B cell (primary cell): ENCODE data around the gene ZNF784. TPM values are rescaled to one million over a fixed set of nuclear protein-coding genes. Genes with fewer than 3 reads are reported as not detected.

Source experiments
- ATAC-seq: fragments of 200-7000 bp; cut with Tn5 transposase; one replicate; pipeline ENCODE4 v1.10.0; 2021; ENCODE audit warnings: low read depth, mild to moderate bottlenecking, moderate number of reproducible peaks, moderate library complexity
- CTCF ChIA-PET: fragments of 350-600 bp; sonication (Branson Sonifier 250); formaldehyde crosslinking; loops from one replicate; lab custom pipeline; 2021; ENCODE audit warnings: antibody characterized with exemption, inconsistent platforms; lab: Charles Lee
- POLR2A ChIA-PET: fragments of 350-600 bp; sonication (Branson Sonifier 250); formaldehyde crosslinking; loops from one replicate; lab custom pipeline; 2021; ENCODE audit warnings: antibody characterized with exemption; lab: Charles Lee
- DNase-seq: peaks from one replicate; pipeline ENCODE4 v3.0.0; 2013
- H2AFZ ChIP-seq: 2 replicates; pipeline ENCODE4 v1.6.1; 2012; ENCODE audit warnings: mild to moderate bottlenecking, low read depth, low read length; ENCODE audit not compliant: insufficient read depth, poor library complexity, severe bottlenecking
- H3K27ac ChIP-seq, 2 donors: 1 replicate in 1 of 2; 2 replicates in 1 of 2; pipeline ENCODE4 v1.5.1; 2012 to 2013; ENCODE audit warnings: low read length in 2 of 2, mild to moderate bottlenecking in 2 of 2, moderate library complexity in 1 of 2
- H3K27me3 ChIP-seq, 4 experiments: fragments of 200-600 bp in 1 of 4; sonication (generic) in 1 of 4; replicated peaks in 1 of 4; 1 replicate in 2 of 4; 2 replicates in 2 of 4; pipeline versions ENCODE4 v1.6.1 to v1.7.0; 2013 to 2016; ENCODE audit warnings: low read length in 3 of 4, mild to moderate bottlenecking in 2 of 4, mixed read lengths in 1 of 4, moderate library complexity in 1 of 4; ENCODE audit not compliant: insufficient read depth in 4 of 4, control insufficient read depth in 3 of 4; ENCODE audit errors: control extremely low read depth in 1 of 4
- H3K36me3 ChIP-seq, 2 experiments: replicated peaks in 1 of 2; 1 replicate in 1 of 2; 2 replicates in 1 of 2; pipeline versions ENCODE4 v1.6.1 to v1.7.1; 2013; ENCODE audit warnings: low read length in 1 of 2; ENCODE audit not compliant: insufficient read depth in 2 of 2, control insufficient read depth in 1 of 2; ENCODE audit errors: control extremely low read depth in 1 of 2, extremely low read depth in 1 of 2
- H3K4me1 ChIP-seq, 2 donors: fragments of 200-600 bp in 1 of 2; sonication (generic) in 1 of 2; 1 replicate in 1 of 2; 2 replicates in 1 of 2; pipeline versions ENCODE4 v1.5.1 to v1.6.1; 2013 to 2017; ENCODE audit warnings: low read length in 2 of 2; ENCODE audit not compliant: control insufficient read depth in 2 of 2, insufficient read depth in 2 of 2
- H3K4me2 ChIP-seq: replicated peaks from 2 replicates; pipeline ENCODE3; 2012; ENCODE audit warnings: mild to moderate bottlenecking, low read depth, low read length; ENCODE audit not compliant: poor library complexity, severe bottlenecking
- H3K4me3 ChIP-seq, 5 experiments: fragments of 200-600 bp in 1 of 5; sonication (generic) in 1 of 5; 1 replicate in 3 of 5; 2 replicates in 2 of 5; pipeline versions ENCODE4 v1.5.1 to v1.7.0; 2011 to 2016; ENCODE audit warnings: low read length in 4 of 5, mild to moderate bottlenecking in 4 of 5, low read depth in 2 of 5, control low read depth in 1 of 5, moderate library complexity in 1 of 5; ENCODE audit not compliant: insufficient read depth in 1 of 5; ENCODE audit errors: control extremely low read depth in 1 of 5, extremely low read depth in 1 of 5
- H3K79me2 ChIP-seq: fragments of 200-600 bp; sonication (generic); one replicate; pipeline ENCODE4 v1.6.0; 2016; ENCODE audit warnings: low read length; ENCODE audit not compliant: control insufficient read depth, insufficient read depth
- H3K9ac ChIP-seq: fragments of 200-600 bp; sonication (generic); 2 replicates; pipeline ENCODE4 v1.6.1; 2017; ENCODE audit warnings: mild to moderate bottlenecking, low read length, moderate library complexity
- H3K9me3 ChIP-seq, 3 donors: one replicate each; pipeline versions ENCODE4 v1.6.1 to v1.7.1; 2013; ENCODE audit warnings: low read length in 2 of 3; ENCODE audit not compliant: control insufficient read depth in 2 of 3, insufficient read depth in 1 of 3; ENCODE audit errors: control extremely low read depth in 1 of 3
- H4K20me1 ChIP-seq: 2 replicates; pipeline ENCODE4 v1.6.0; 2012; ENCODE audit warnings: mild to moderate bottlenecking, low read length; ENCODE audit not compliant: insufficient read depth, control insufficient read depth, poor library complexity, severe bottlenecking
- H3K27ac Mint-ChIP-seq: one replicate; pipeline ENCODE4 v1.8.0; 2021; ENCODE audit warnings: mixed read lengths
- H3K27me3 Mint-ChIP-seq: one replicate; pipeline ENCODE4 v1.8.0; 2021; ENCODE audit warnings: mixed read lengths
- H3K4me1 Mint-ChIP-seq: one replicate; pipeline ENCODE4 v1.8.0; 2021; ENCODE audit warnings: mixed read lengths
- H3K4me3 Mint-ChIP-seq: one replicate; pipeline ENCODE4 v1.8.0; 2021; ENCODE audit warnings: mixed read lengths
- H3K9me3 Mint-ChIP-seq: one replicate; pipeline ENCODE4 v1.8.0; 2022; ENCODE audit warnings: mixed read lengths; ENCODE audit not compliant: insufficient read depth
- CTCF ChIP-seq: fragments of 200-600 bp; IDR thresholded peaks from one replicate; pipeline ENCODE4 v1.8.0; 2022; ENCODE audit warnings: antibody characterized with exemption, mild to moderate bottlenecking
- EZH2 ChIP-seq: IDR thresholded peaks from 2 replicates; pipeline ENCODE4 v1.6.1; 2012; ENCODE audit warnings: borderline replicate concordance, low read depth, mild to moderate bottlenecking, moderate library complexity, low read length; ENCODE audit not compliant: insufficient read depth, poor library complexity, severe bottlenecking
- WGBS: methylation state at CpG from one replicate; pipeline ENCODE4 v1.1.5; 2013; ENCODE audit warnings: missing lambda C conversion rate; ENCODE audit not compliant: insufficient coverage; 5-methylcytosine and 5-hydroxymethylcytosine counted together
- intact Hi-C: fragments of 100-400 bp; cut with micrococcal nuclease; formaldehyde crosslinking; loops from one replicate; pipeline ENCODE4 v1.10.0; 2022
- polyA plus RNA-seq: library from polyadenylated mRNA; depleted of rRNA; stranded (reverse); fragments of >200 nt; gene quantifications from 2 replicates; pipeline ENCODE4 v1.2.3, GENCODE V29; 2012
- total RNA-seq, 2 donors: library from RNA; stranded (reverse); fragments of 120-200 nt in 1 of 2; gene quantifications; 1 replicate in 1 of 2; 2 replicates in 1 of 2; pipeline versions ENCODE4 v1.2.3 to v1.2.4, GENCODE V29; 2013 to 2022

The ZNF784 gene
- total and polyA plus RNA-seq, 2 donors (not counting 1 experiment from before 2014, with no cell fraction given): 9.2 to 9.7 TPM

- ATAC-seq (no peak), DNase-seq (no peak)
- 97% methylated on average over 9 of the region's 12 CpGs for WGBS
- H2AFZ ChIP-seq: no peak overlapping the region
- H3K9ac ChIP-seq: no peak overlapping the region
- H3K36me3 ChIP-seq: peaks cover 0 to 86% of the 10 kb centered on the region in 2 experiments
- H3K9me3 ChIP-seq: no peaks in the 10 kb centered on the region
- POLR2A ChIA-PET: no interaction called here
- no peak overlapping the region for H3K27ac ChIP-seq
- peaks cover 0 to 7% of the 10 kb centered on the region in 2 donors for H3K4me1 ChIP-seq
- peaks cover 93% of the 10 kb centered on the region for H4K20me1 ChIP-seq
- Mint-ChIP-seq H3K4me1 (peaks cover 26% of the 10 kb centered on the region), H3K27ac (no peak overlapping the region), H3K27me3 (no peaks in the 10 kb centered on the region), H3K4me3 (no peak overlapping the region), H3K9me3 (no peaks in the 10 kb centered on the region)
- H3K4me2 ChIP-seq: no peak overlapping the region
- intact Hi-C loops: no loop called here
- H3K27me3 ChIP-seq: no peaks in the 10 kb centered on the region
- CTCF ChIA-PET: no interaction called here
- H3K4me3 ChIP-seq: no peak overlapping the region
- H3K79me2 ChIP-seq: peaks cover 89% of the 10 kb centered on the region
- no peak for TF ChIP-seq CTCF
- no peak for TF ChIP-seq EZH2
Observed at GRCh38 chr19:55667511-55667910, 43.1 kb upstream of the ZNF784 start.

GRCh38 chr19:55667006-55667381 is 42.6 kb upstream of the ZNF784 start:
- H3K4me2 ChIP-seq: no peak overlapping the region
- TF ChIP-seq CTCF: no peak
- no peak overlapping the region for H3K4me3 ChIP-seq
- Mint-ChIP-seq H3K9me3 (no peaks in the 10 kb centered on the region), H3K27me3 (no peaks in the 10 kb centered on the region), H3K27ac (no peak overlapping the region), H3K4me1 (peaks cover 24% of the 10 kb centered on the region), H3K4me3 (no peak overlapping the region)
- H3K4me1 ChIP-seq: peaks cover 0 to 7% of the 10 kb centered on the region in 2 donors
- H3K27me3 ChIP-seq: no peaks in the 10 kb centered on the region
- H2AFZ ChIP-seq: no peak overlapping the region
- no peak for DNase-seq
- POLR2A ChIA-PET: no interaction called here
- no peak overlapping the region for H3K9ac ChIP-seq
- 94% methylated on average over 3 of the region's 4 CpGs for WGBS
- intact Hi-C loops: no loop called here
- no peak overlapping the region for H3K27ac ChIP-seq
- no peak for ATAC-seq
- CTCF ChIA-PET: no interaction called here
- H4K20me1 ChIP-seq: peaks cover 94% of the 10 kb centered on the region
- peaks cover 0 to 85% of the 10 kb centered on the region in 2 experiments for H3K36me3 ChIP-seq
- peaks cover 94% of the 10 kb centered on the region for H3K79me2 ChIP-seq
- H3K9me3 ChIP-seq: no peaks in the 10 kb centered on the region
